Liver (tissue), 9 donors: ENCODE measurements around the gene TCERG1. TPM values are rescaled to one million over a fixed set of nuclear protein-coding genes. Genes with fewer than 3 reads are reported as not detected.

Experiments
- DNase-seq: peaks from one replicate; pipeline ENCODE4 v3.0.0-alpha.2; 2017; ENCODE audit warnings: low spot score
- H3K27ac ChIP-seq, 2 donors: one replicate each; pipeline ENCODE4 v1.7.0; 2013; ENCODE audit warnings: inconsistent platforms in 2 of 2, low read length in 2 of 2, control low read depth in 1 of 2, low read depth in 1 of 2, mild to moderate bottlenecking in 1 of 2
- H3K27me3 ChIP-seq, 4 donors: one replicate each; pipeline versions ENCODE4 v1.6.1 to v1.7.0; 2013; ENCODE audit warnings: low read length in 3 of 4, inconsistent platforms in 1 of 4, mild to moderate bottlenecking in 1 of 4, moderate library complexity in 1 of 4; ENCODE audit not compliant: control insufficient read depth in 4 of 4, insufficient read depth in 4 of 4
- H3K36me3 ChIP-seq, 4 donors: one replicate each; pipeline versions ENCODE4 v1.6.1 to v1.7.0; 2013; ENCODE audit warnings: low read length in 3 of 4, mild to moderate bottlenecking in 3 of 4, low read depth in 1 of 4, moderate library complexity in 1 of 4; ENCODE audit not compliant: control insufficient read depth in 4 of 4, insufficient read depth in 3 of 4
- H3K4me1 ChIP-seq, 4 donors: one replicate each; pipeline versions ENCODE4 v1.6.1 to v1.7.0; 2013; ENCODE audit warnings: low read length in 3 of 4, mild to moderate bottlenecking in 3 of 4, moderate library complexity in 1 of 4; ENCODE audit not compliant: control insufficient read depth in 4 of 4, insufficient read depth in 4 of 4
- H3K4me3 ChIP-seq, 3 donors: one replicate each; pipeline versions ENCODE4 v1.6.1 to v1.7.0; 2013; ENCODE audit warnings: low read length in 3 of 3, control low read depth in 1 of 3, low read depth in 1 of 3, mild to moderate bottlenecking in 1 of 3
- H3K9ac ChIP-seq, 2 donors: one replicate each; pipeline ENCODE4 v1.7.0; 2013; ENCODE audit warnings: low read length in 2 of 2, mild to moderate bottlenecking in 2 of 2, moderate library complexity in 2 of 2, control low read depth in 1 of 2, low read depth in 1 of 2
- H3K9me3 ChIP-seq, 4 donors: one replicate each; pipeline versions ENCODE4 v1.6.1 to v1.7.0; 2013; ENCODE audit warnings: low read length in 3 of 4; ENCODE audit not compliant: control insufficient read depth in 4 of 4
- EGR1 ChIP-seq, 2 donors: IDR thresholded peaks; 2 replicates each; pipeline ENCODE4 v1.6.1; 2016 to 2018; ENCODE audit warnings: antibody characterized with exemption in 2 of 2, low read depth in 2 of 2
- FOXA1 ChIP-seq: IDR thresholded peaks from 2 replicates; pipeline ENCODE4 v1.6.1; 2016; ENCODE audit warnings: antibody characterized with exemption
- FOXA2 ChIP-seq: IDR thresholded peaks from 2 replicates; pipeline ENCODE4 v1.6.1; 2016; ENCODE audit warnings: antibody characterized with exemption
- GABPA ChIP-seq, 2 donors: IDR thresholded peaks in 1 of 2; conservative IDR thresholded peaks in 1 of 2; 2 replicates each; pipeline ENCODE4 v1.6.1; 2016; ENCODE audit warnings: antibody characterized with exemption in 2 of 2, mild to moderate bottlenecking in 1 of 2, moderate library complexity in 1 of 2
- HNF4G ChIP-seq: IDR thresholded peaks from 2 replicates; pipeline ENCODE4 v1.6.1; 2016; ENCODE audit warnings: antibody characterized with exemption
- JUND ChIP-seq, 2 donors: IDR thresholded peaks; 2 replicates each; pipeline ENCODE4 v1.6.1; 2016; ENCODE audit warnings: antibody characterized with exemption in 2 of 2
- NR2F2 ChIP-seq: IDR thresholded peaks from 2 replicates; pipeline ENCODE4 v1.6.1; 2016; ENCODE audit warnings: antibody characterized with exemption
- RXRA ChIP-seq, 2 donors: IDR thresholded peaks; 2 replicates each; pipeline ENCODE4 v1.6.1; 2017 to 2018; ENCODE audit warnings: antibody characterized with exemption in 2 of 2, mild to moderate bottlenecking in 1 of 2
- SP1 ChIP-seq: IDR thresholded peaks from 2 replicates; pipeline ENCODE4 v1.6.1; 2018; ENCODE audit warnings: antibody characterized with exemption, mild to moderate bottlenecking
- TAF1 ChIP-seq: conservative IDR thresholded peaks from 2 replicates; pipeline ENCODE4 v1.6.1; 2016; ENCODE audit warnings: antibody characterized with exemption, mild to moderate bottlenecking
- YY1 ChIP-seq: IDR thresholded peaks from 2 replicates; pipeline ENCODE4 v1.6.1; 2016; ENCODE audit warnings: antibody characterized with exemption, mild to moderate bottlenecking
- WGBS: extraction: QIAGEN DNeasy Blood & Tissue Kit; methylation state at CpG from one replicate; pipeline ENCODE4 v1.1.7; 2013; 5-methylcytosine and 5-hydroxymethylcytosine counted together
- polyA plus RNA-seq, 2 donors: library from polyadenylated mRNA; stranded (reverse) in 1 of 2; unstranded in 1 of 2; fragments of 200-250 nt in 1 of 2; fragments of >200 nt in 1 of 2; fragmentation: Nextera tagmentation in 1 of 2; extraction: Ambion mirVana in 1 of 2; gene quantifications; one replicate each; pipeline versions ENCODE4 v1.2.1 to v1.2.3, GENCODE V29; 2013 to 2015
- total RNA-seq, 2 donors: library from RNA; depleted of rRNA; stranded (reverse); fragments of >200 nt; gene quantifications; one replicate each; pipeline ENCODE4 v1.2.3, GENCODE V29; 2014
- TF ChIP-seq, protein P1 (sequence below): IDR thresholded peaks from 2 replicates; pipeline ENCODE4 v1.6.1; 2016; ENCODE audit warnings: antibody characterized with exemption
- TF ChIP-seq, protein P2 (sequence below): IDR thresholded peaks from 2 replicates; pipeline ENCODE4 v1.6.1; 2016; ENCODE audit warnings: antibody characterized with exemption
- TF ChIP-seq, protein P3 (sequence below): fragments of 150-350 bp; IDR thresholded peaks from 2 replicates; pipeline ENCODE4 v1.5.1; 2017; ENCODE audit warnings: improper control_type of control experiment, low read depth, low read length; ENCODE audit not compliant: missing input control
- TF ChIP-seq, protein P4 (sequence below): IDR thresholded peaks from 2 replicates; pipeline ENCODE4 v1.6.1; 2016; ENCODE audit warnings: antibody characterized with exemption
- donor health status: healthy.
- donor health status: healthy.
- donor health status: healthy.
- donor health status: healthy.
- donor health status: healthy.

TCERG1 gene
- total and polyA plus RNA-seq, 4 donors: 7.8 to 26.6 (median 16.0) TPM

DNA sequence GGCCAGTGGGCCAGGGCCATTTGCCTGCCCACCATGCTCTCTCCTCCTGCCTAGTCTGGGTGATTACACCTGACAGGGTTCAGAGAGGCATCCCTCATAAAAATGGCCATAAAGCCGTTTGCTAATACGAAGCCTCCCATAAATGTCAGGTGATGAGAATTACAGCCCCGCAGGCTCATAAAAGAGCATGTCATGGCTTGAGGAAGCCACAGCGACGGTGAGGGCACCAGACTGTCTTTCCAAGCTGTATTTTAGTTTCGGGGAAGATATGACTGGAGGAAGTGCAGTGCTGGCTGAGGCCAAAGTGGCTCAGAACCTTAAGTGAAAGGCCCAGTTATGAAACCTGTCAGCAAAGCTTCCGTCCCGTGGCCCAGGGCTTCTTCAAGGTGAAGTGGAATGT, 18.5 kb upstream of the TCERG1 start:
- no peak overlapping the region for H3K4me3 ChIP-seq
- no peaks in the 10 kb centered on the region for H3K9me3 ChIP-seq
- H3K4me1 ChIP-seq: no peaks in the 10 kb centered on the region
- no peak overlapping the region for H3K9ac ChIP-seq
- TF ChIP-seq FOXA2 (no peak), YY1 (no peak), NR2F2 (no peak), JUND (IDR thresholded peaks at IDR 0.05) (no peak), HNF4G (no peak), TAF1 (no peak)
- TF ChIP-seq, protein P1, sequence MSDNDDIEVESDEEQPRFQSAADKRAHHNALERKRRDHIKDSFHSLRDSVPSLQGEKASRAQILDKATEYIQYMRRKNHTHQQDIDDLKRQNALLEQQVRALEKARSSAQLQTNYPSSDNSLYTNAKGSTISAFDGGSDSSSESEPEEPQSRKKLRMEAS: no peak
- TF ChIP-seq, protein P2, sequence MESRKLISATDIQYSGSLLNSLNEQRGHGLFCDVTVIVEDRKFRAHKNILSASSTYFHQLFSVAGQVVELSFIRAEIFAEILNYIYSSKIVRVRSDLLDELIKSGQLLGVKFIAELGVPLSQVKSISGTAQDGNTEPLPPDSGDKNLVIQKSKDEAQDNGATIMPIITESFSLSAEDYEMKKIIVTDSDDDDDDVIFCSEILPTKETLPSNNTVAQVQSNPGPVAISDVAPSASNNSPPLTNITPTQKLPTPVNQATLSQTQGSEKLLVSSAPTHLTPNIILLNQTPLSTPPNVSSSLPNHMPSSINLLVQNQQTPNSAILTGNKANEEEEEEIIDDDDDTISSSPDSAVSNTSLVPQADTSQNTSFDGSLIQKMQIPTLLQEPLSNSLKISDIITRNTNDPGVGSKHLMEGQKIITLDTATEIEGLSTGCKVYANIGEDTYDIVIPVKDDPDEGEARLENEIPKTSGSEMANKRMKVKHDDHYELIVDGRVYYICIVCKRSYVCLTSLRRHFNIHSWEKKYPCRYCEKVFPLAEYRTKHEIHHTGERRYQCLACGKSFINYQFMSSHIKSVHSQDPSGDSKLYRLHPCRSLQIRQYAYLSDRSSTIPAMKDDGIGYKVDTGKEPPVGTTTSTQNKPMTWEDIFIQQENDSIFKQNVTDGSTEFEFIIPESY: no peak
- no peaks in the 10 kb centered on the region for H3K36me3 ChIP-seq
- WGBS: 52% methylated on average over 8 of the region's 8 CpGs
- peaks cover 0 to 4% (median 0%) of the 10 kb centered on the region in 4 donors for H3K27me3 ChIP-seq
- no peak overlapping the region for H3K27ac ChIP-seq
- no peak for DNase-seq

DNA sequence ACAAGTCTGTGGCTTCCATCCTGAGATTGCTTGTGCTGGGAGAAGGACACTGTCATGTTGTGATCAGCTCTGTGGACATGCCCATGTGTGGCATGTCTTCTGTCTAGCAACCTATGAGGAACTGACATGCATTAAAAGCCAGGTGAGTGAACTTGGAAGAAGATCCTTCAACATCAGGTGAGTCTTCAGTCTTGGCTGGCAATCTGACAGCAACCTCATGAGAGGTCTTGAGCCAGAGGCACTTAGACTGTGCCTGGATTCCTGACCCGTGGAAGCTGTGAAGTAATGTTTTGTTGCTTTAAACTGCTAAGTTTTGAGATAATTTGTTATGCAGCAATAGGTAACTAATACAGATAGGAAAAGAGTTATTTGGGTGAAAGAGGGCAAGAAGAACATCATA, 6.8 kb upstream of the TCERG1 start:
- H3K4me3 ChIP-seq: no peak overlapping the region
- H3K4me1 ChIP-seq: no peaks in the 10 kb centered on the region
- H3K9ac ChIP-seq: no peak overlapping the region
- H3K9me3 ChIP-seq: no peaks in the 10 kb centered on the region
- DNase-seq: no peak
- 73% methylated on average over 1 of the region's 1 CpG for WGBS
- no peak overlapping the region for H3K27ac ChIP-seq
- no peaks in the 10 kb centered on the region for H3K36me3 ChIP-seq
- peaks cover 0 to 5% (median 0%) of the 10 kb centered on the region in 4 donors for H3K27me3 ChIP-seq
- TF ChIP-seq NR2F2 (no peak), TAF1 (no peak), SP1 (no peak)
- TF ChIP-seq, protein P2: no peak
- TF ChIP-seq, protein P3, sequence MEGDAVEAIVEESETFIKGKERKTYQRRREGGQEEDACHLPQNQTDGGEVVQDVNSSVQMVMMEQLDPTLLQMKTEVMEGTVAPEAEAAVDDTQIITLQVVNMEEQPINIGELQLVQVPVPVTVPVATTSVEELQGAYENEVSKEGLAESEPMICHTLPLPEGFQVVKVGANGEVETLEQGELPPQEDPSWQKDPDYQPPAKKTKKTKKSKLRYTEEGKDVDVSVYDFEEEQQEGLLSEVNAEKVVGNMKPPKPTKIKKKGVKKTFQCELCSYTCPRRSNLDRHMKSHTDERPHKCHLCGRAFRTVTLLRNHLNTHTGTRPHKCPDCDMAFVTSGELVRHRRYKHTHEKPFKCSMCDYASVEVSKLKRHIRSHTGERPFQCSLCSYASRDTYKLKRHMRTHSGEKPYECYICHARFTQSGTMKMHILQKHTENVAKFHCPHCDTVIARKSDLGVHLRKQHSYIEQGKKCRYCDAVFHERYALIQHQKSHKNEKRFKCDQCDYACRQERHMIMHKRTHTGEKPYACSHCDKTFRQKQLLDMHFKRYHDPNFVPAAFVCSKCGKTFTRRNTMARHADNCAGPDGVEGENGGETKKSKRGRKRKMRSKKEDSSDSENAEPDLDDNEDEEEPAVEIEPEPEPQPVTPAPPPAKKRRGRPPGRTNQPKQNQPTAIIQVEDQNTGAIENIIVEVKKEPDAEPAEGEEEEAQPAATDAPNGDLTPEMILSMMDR: no peak

DNA sequence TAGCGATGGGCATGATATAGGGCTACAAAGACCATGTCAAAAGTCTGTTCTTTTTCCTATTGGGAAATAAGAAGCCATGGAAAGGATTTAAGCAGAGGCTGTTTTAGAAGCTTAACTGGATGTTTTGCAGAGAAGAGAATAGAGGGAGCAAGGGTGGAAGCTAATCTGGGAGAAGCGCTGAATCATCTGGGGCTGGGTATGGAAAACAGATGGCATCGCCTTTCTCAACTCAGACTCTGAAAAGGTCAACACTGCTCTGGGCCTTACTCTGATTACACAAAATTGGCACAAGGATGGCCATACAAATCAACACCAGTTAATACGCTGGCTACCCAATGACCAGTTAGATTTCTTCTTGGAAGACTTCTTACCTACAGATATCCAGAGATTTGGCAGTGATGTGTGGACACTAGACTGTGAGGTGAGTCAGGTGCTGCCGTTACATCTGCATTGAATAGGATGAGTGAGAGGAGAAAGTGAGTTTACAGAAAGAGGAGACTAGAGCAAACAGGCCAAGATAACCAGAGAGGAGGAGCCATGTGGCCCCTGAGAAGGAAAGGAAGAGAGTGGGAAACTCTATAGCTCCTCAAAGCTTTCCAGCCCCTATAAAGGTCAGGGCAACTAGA, 6.2 kb upstream of the TCERG1 start:
- 91% methylated on average over 5 of the region's 5 CpGs for WGBS
- Histone ChIP-seq H3K4me1 (no peaks in the 10 kb centered on the region), H3K9ac (no peak overlapping the region), H3K9me3 (no peaks in the 10 kb centered on the region), H3K27ac (no peak overlapping the region), H3K36me3 (no peaks in the 10 kb centered on the region), H3K27me3 (no peaks in the 10 kb centered on the region), H3K4me3 (no peak overlapping the region)
- DNase-seq: no peak
- TF ChIP-seq, protein P4, sequence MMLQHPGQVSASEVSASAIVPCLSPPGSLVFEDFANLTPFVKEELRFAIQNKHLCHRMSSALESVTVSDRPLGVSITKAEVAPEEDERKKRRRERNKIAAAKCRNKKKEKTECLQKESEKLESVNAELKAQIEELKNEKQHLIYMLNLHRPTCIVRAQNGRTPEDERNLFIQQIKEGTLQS: no peak
- TF ChIP-seq SP1 (no peak), JUND (IDR thresholded peaks at IDR 0.05) (no peak), GABPA (IDR thresholded peaks at IDR 0.05 in 1 of 2, conservative IDR thresholded peaks at IDR 0.05 in 1 of 2) (no peak), RXRA (IDR thresholded peaks at IDR 0.05) (no peak), YY1 (no peak), NR2F2 (no peak), EGR1 (IDR thresholded peaks at IDR 0.05; ENCODE audit: low read depth in 2 of 2) (no peak), FOXA1 (no peak)
- TF ChIP-seq, protein P3: no peak
